DMS114 treated with DMSO at 0.1 percent for 48 hours (cell line): ENCODE results near the gene TBCD.
"Not testable (repeated sequence)": the region's sequence is repeated elsewhere in the genome, so short reads cannot be mapped to it uniquely, and the experiment has no call there.

ENCODE experiments used
- DNase-seq: peaks from one replicate; lab custom pipeline; 2025; ENCODE audit not compliant: unreplicated experiment; lab: John Stamatoyannopoulos, UW

The TBCD gene

DNA sequence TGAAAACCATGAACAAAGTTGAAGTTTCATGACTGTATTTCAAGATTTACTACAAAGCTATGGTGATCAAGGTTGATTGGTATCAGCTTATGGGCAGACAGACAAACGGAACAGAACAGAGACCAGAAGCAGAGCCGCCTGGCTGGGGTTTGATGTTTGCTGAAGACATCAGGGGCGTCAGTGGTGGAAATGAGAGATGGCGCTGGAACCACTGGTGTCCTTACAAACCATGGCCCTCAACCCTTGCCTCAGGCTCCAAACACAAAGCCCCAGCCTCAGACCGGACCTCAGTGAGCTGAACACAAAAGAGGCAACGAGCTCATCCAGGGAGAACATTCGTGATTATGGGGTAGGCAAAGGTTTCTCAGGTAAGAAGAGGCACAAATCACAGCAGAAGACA is 214.6 kb downstream of the TBCD start:
- DNase-seq = no peak

DNA sequence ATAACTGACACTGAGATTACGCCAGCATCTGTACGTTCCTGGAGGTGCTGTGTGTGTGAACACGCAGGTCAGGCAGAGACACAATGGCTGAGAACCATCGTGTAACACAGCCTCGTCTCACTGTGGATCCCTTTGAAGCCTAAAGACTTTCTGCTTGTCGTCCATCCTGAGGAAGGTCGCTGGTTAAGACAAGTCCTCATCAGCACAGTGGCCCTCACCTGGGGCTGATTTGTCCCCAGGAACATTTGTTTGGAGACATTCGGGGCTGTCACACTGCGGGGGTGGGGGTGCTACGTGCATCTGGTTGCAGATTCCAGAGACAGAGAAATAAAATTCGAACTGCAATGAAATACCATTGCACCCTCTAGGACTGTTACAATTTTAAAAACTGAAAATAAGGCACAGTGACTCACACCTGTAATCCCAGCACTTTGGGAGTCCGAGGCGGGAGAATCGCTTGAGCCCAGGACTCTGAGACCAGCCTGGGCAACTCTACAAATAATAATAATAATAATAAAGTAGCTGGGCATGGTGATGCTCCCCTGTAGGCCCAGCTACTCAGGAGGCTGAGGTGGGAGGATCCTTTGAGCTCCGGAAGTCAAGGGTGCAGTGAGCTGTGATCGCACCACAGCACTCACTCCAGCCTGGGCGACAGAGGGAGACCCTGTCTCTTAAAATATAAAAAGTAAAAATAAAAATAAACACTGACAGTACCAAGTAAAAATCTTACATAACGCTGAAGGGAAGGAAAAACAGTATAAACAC is 215.6 kb downstream of the TBCD start:
- no peak for DNase-seq

DNA sequence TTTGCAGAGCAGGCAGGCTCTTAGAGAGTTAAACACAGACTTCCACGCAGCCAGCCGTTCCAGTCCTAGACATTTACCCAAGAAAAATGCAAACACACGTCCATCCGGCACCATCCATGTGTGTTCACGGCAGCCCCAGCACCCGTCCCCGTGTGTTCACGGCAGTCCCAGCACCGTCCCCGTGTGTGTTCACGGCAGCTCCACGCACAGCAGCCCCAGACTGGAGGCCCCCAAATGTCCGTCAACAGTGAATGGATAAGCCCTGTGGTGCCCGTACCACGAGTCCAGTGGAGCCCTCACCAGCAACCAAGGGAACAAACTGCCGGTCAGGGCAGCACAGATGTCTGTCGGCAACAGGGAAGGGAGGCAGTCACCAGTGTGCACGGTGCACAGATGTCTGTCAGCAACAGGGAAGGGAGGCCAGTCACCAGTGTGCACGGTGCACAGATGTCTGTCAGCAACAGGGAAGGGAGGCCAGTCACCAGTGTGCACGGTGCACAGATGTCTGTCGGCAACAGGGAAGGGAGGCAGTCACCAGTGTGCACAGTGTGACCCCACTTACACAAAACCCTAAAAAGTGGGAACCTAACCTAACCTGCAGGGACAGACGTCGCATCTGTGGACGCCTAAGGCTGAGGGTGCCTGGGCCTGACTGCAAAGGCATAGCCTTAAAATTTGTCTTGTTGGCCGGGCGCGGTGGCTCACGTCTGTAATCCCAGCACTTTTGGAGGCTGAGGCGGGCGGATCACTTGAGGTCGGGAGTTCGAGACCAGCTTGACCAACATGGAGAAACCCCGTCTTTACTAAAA is 216.4 kb downstream of the TBCD start:
- DNase-seq = not testable (repeated sequence)

GRCh38 chr17:82970067-82970466 is 218.2 kb downstream of the TBCD start:
- no peak for DNase-seq

GRCh38 chr17:82970818-82971590 is 219.1 kb downstream of the TBCD start:
- no peak for DNase-seq

- DNase-seq = no peak
Measured at GRCh38 chr17:82972836-82973372, 221.0 kb downstream of the TBCD start.

DNA sequence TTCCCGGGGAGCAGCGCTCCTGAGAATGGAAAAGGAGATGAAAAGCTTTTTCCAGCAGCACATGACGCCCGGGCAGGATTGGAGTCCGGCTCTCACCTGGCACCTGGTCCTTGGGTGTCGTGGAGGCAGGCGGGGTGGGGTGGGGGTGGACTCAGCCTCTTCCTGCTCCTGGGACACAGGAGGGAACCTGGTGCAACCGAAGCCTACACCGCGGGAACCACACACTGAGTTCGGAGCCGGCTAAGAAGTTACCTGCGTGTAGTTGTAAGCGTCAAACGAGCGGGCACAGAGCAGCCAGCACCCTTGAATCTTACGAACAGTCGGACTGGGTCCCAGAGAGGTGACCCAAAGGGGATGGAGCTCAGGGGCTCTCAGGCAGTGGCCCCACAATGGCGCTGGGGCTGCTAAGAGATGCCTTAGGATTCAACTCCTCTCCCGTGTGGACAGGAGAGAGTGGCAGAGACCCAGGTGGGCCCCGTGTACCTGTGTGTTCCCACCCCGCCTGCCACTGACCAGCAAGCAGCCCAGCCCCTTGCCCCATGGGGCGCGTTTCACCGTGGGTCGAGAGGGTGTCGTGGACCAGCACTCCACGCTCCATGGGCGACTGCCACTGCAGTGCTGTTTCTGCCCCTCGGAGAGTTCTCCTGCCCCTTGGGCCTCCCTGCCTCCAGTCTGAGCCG is 221.7 kb downstream of the TBCD start:
- DNase-seq = no peak

GRCh38 chr17:82974136-82974952 is 222.5 kb downstream of the TBCD start:
- DNase-seq = no peak

DNA sequence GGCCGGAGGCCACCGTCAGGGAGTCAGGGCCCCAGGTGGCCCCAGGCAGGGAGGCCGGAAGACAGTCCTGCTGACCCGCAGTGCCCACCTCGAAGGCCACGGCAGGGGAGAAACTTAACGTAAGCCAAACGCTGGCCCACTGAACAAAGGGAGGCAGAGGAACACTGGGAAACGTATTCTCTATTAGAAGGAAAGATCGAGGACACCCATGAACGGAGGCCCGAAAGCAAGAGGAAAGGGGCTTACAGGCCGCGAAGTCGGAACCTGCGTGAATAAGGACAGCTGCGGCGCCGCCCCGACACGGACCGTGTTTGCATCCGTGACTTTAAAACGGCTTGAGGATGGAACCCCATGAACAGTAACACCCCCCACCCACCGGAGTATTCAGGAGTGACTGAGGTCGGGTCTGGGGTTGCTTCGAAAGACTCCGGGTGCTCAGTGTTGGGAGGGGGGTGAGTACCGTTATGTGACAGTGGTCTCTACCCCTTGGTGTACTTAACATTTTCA is 225.2 kb downstream of the TBCD start:
- no peak for DNase-seq

GRCh38 chr17:82977606-82978005 is 225.7 kb downstream of the TBCD start:
- no peak for DNase-seq

DNA sequence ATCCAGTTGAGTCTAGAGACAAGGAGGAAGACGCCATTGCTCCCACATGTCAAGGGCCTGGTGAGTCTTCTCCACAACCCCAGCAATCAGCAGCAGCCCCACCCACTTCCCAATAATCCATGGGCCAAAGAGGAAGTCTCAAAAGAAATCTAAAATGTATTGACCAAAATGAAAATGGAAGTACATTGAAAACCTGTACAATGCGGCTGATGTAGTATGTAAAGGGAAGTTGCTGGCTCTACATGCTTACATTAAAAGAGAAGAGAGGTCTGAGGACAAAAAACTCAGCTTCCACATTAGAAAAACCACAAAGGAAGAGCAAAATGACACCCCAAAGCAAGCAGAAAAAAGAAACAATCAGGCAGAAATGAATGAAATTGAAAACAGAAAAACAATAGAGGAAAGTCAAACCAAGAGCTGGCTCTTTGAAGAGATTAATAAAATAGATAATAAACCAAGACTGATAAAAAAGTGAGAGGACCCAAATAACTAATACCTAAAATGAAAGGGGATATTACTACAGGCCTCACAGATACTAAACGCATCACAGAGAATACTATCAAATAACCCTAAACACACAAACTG is 227.0 kb downstream of the TBCD start:
- DNase-seq = no peak

- DNase-seq = no peak
Measured at GRCh38 chr17:82979718-82980117, 227.9 kb downstream of the TBCD start.

GRCh38 chr17:82980632-82981031 is 228.8 kb downstream of the TBCD start:
- no peak for DNase-seq

- no peak for DNase-seq
Measured at GRCh38 chr17:82981141-82981730, 229.4 kb downstream of the TBCD start.

DNA sequence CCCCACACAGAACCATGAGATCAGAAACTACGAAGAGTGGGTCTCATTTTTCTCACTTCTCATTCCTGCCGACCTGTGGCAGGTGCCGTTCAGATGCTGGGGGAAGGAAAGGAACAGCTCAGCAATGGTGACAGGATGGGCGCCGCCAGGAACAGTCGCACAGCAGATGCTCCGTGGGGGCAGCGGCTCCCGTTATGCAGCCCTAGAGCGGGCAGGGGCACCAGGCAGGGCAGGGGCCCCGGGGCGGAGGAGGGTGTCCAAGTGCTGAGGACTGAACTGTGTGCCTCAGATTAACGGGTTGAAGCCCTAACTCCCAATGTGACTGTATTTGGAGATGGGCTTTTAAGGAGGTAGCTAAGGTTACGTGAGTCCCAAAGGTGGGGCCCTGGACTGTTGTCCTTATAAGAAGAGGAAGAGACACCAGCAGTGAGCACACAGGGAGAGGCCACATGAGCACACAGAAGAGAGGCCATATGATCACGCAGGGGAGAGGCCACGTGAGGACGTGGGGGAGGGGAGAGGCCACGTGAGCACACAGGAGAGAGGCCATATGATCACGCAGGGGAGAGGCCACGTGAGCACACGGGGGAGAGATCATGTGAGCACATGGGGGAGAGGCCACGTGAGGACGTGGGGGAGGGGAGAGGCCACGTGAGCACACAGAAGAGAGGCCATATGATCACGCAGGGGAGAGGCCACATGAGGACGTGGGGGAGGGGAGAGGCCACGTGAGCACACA is 231.8 kb downstream of the TBCD start:
- no peak for DNase-seq

GRCh38 chr17:82984249-82984617 is 232.4 kb downstream of the TBCD start:
- not testable (repeated sequence) for DNase-seq

GRCh38 chr17:82984751-82985427 is 233.0 kb downstream of the TBCD start:
- no peak for DNase-seq

- DNase-seq = no peak
Measured at GRCh38 chr17:82985428-82985805, 233.6 kb downstream of the TBCD start.
